OCI-LY3 (cell line): ENCODE results near the gene ETV6.

Experiments
- CTCF ChIP-seq: fragments of 200-600, 300-600 bp; sonication (generic); IDR thresholded peaks from 2 replicates; pipeline ENCODE4 v1.5.1; 2014; ENCODE audit warnings: antibody characterized with exemption, low read length, low read depth
- EZH2phosphoT487 ChIP-seq: fragments of 200-600 bp; shearing (Covaris generic); IDR thresholded peaks from 2 replicates; pipeline ENCODE4 v1.6.1; 2018; ENCODE audit warnings: antibody characterized with exemption, mixed run types, low read depth

GRCh38 chr12:11731042-11731357, 81.5 kb downstream of the ETV6 start:
- no peak for TF ChIP-seq CTCF
- TF ChIP-seq EZH2phosphoT487, result no peak
